IPS-NIHi11 (cell line): Measurements from ENCODE around the gene XRCC6.

Experiments
- DNase-seq: peaks from one replicate; pipeline ENCODE4 v3.0.0; 2012; ENCODE audit warnings: mixed read lengths, low spot score

Gene XRCC6

GRCh38 chr22:41687901-41688364, 66.8 kb downstream of the XRCC6 start:
- peak; percentile 36 for DNase-seq

- DNase-seq = peak; percentile 92
Measured at GRCh38 chr22:41688365-41689211, 67.5 kb downstream of the XRCC6 start, which contains the start of gene SNU13. SNU13 (minus strand) TSS chr22:41688867; CDS start chr22:41688796, 71 bp downstream.

- DNase-seq = no peak
Measured at GRCh38 chr22:41690476-41690875, 69.4 kb downstream of the XRCC6 start.

GRCh38 chr22:41695211-41695610, 74.1 kb downstream of the XRCC6 start:
- DNase-seq = no peak

- no peak for DNase-seq
Measured at GRCh38 chr22:41696703-41697102, 75.6 kb downstream of the XRCC6 start.

GRCh38 chr22:41697126-41697775, 76.2 kb downstream of the XRCC6 start:
- DNase-seq = peak; percentile 95

GRCh38 chr22:41699264-41700107, 78.4 kb downstream of the XRCC6 start, which contains the start of gene MEI1:
MEI1 (plus strand) TSS chr22:41699503; CDS start chr22:41699539, 36 bp downstream.
- no peak for DNase-seq

- DNase-seq = no peak
Measured at GRCh38 chr22:41700108-41700364, 78.9 kb downstream of the XRCC6 start.

- no peak for DNase-seq
Measured at GRCh38 chr22:41702763-41703162, 81.7 kb downstream of the XRCC6 start.

GRCh38 chr22:41709341-41709740, 88.2 kb downstream of the XRCC6 start:
- no peak for DNase-seq

GRCh38 chr22:41713004-41713403, 91.9 kb downstream of the XRCC6 start:
- no peak for DNase-seq
